ENCODE measurements around the gene PAK1IP1. TPM values are rescaled to one million over a fixed set of nuclear protein-coding genes. Genes with fewer than 3 reads are reported as not detected.

The PAK1IP1 gene
- total and polyA plus RNA-seq, 10 of the 15 experiments (the other 5 are each of a cell fraction or from before 2014, with no cell fraction given), result 26.0 to 98.5 (median 47.8) TPM

DNA sequence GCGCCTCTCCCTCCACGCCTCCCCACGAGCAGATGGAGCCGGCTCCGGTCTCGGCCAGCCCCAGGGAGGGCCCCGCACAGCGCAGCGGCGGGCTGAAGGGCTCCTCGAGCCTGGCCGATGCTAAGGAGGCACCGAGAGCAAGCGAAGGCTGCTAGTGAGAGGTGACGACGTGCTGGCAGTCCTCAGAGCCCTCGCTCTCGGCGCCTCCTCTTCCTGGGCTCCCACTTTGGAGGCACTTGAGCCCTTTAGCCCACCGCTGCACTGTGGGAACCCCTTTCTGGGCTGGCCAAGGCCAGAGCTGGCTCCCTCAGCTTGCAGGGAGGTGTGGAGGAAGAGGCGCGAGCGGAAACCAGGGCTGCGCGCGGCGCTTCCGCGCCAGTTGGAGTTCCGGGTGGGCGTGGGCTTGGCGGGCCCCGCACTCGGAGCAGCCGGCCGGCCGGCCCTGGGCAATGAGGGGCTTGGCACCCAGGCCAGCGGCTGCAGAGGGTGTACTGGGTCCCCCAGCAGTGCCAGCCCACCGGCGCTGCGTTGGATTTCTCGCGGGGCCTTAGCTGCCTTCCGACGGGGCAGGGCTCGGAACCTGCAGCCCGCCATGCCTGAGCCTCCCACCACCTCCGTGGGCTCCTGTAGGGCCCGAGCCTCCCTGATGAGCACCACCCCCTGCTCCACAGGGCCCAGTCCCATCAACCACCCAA lies 25.6 kb downstream of the PAK1IP1 start (continued):
- TF ChIP-seq POLR2AphosphoS2 (IDR thresholded peaks at IDR 0.05; ENCODE audit: low read depth, low read length), result no peak
- TF ChIP-seq RELA (IDR thresholded peaks at IDR 0.05; ENCODE audit: borderline replicate concordance, partially characterized antibody), result no peak
- no peak for TF ChIP-seq MXI1 (IDR thresholded peaks at IDR 0.05; ENCODE audit: low read depth, low read length)
- TF ChIP-seq, protein P1, sequence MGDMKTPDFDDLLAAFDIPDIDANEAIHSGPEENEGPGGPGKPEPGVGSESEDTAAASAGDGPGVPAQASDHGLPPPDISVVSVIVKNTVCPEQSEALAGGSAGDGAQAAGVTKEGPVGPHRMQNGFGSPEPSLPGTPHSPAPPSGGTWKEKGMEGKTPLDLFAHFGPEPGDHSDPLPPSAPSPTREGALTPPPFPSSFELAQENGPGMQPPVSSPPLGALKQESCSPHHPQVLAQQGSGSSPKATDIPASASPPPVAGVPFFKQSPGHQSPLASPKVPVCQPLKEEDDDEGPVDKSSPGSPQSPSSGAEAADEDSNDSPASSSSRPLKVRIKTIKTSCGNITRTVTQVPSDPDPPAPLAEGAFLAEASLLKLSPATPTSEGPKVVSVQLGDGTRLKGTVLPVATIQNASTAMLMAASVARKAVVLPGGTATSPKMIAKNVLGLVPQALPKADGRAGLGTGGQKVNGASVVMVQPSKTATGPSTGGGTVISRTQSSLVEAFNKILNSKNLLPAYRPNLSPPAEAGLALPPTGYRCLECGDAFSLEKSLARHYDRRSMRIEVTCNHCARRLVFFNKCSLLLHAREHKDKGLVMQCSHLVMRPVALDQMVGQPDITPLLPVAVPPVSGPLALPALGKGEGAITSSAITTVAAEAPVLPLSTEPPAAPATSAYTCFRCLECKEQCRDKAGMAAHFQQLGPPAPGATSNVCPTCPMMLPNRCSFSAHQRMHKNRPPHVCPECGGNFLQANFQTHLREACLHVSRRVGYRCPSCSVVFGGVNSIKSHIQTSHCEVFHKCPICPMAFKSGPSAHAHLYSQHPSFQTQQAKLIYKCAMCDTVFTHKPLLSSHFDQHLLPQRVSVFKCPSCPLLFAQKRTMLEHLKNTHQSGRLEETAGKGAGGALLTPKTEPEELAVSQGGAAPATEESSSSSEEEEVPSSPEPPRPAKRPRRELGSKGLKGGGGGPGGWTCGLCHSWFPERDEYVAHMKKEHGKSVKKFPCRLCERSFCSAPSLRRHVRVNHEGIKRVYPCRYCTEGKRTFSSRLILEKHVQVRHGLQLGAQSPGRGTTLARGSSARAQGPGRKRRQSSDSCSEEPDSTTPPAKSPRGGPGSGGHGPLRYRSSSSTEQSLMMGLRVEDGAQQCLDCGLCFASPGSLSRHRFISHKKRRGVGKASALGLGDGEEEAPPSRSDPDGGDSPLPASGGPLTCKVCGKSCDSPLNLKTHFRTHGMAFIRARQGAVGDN (IDR thresholded peaks at IDR 0.05), result peak; percentile 61; the same call in 1 of the 2 replicates
- TF ChIP-seq EGR1 (IDR thresholded peaks at IDR 0.05; ENCODE audit: borderline replicate concordance in 1 of 2, low read depth in 2 of 2, low read length in 2 of 2), result peak in 1 of 2 experiments; percentile 47; a peak in 1 of 3 replicates
- TF ChIP-seq ZBED1 (IDR thresholded peaks at IDR 0.05; ENCODE audit: borderline replicate concordance), result no peak
- no peak for TF ChIP-seq ASH2L (IDR thresholded peaks at IDR 0.05; ENCODE audit: borderline replicate concordance, low read depth)
- TF ChIP-seq ZNF384 (IDR thresholded peaks at IDR 0.05; ENCODE audit: borderline replicate concordance, low read depth, low read length), result no peak
- TF ChIP-seq, protein P2, sequence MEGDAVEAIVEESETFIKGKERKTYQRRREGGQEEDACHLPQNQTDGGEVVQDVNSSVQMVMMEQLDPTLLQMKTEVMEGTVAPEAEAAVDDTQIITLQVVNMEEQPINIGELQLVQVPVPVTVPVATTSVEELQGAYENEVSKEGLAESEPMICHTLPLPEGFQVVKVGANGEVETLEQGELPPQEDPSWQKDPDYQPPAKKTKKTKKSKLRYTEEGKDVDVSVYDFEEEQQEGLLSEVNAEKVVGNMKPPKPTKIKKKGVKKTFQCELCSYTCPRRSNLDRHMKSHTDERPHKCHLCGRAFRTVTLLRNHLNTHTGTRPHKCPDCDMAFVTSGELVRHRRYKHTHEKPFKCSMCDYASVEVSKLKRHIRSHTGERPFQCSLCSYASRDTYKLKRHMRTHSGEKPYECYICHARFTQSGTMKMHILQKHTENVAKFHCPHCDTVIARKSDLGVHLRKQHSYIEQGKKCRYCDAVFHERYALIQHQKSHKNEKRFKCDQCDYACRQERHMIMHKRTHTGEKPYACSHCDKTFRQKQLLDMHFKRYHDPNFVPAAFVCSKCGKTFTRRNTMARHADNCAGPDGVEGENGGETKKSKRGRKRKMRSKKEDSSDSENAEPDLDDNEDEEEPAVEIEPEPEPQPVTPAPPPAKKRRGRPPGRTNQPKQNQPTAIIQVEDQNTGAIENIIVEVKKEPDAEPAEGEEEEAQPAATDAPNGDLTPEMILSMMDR (IDR thresholded peaks at IDR 0.05 in 2 of 3, conservative IDR thresholded peaks at IDR 0.05 in 1 of 3; ENCODE audit: control insufficient read depth in 2 of 3, extremely low read depth in 1 of 3, insufficient read depth in 1 of 3, low read depth in 3 of 3, low read length in 3 of 3), result no peak
- no peak for TF ChIP-seq SREBF1 (IDR thresholded peaks at IDR 0.05; ENCODE audit: low read length)
- TF ChIP-seq BHLHE40 (IDR thresholded peaks at IDR 0.05; ENCODE audit: borderline replicate concordance in 1 of 2, low read depth in 2 of 2, low read length in 1 of 2), result 0 out of 4 replicates have a peak, but pooled peaks of 1 of the 2 experiments have one; percentile 4
- TF ChIP-seq, protein P3, sequence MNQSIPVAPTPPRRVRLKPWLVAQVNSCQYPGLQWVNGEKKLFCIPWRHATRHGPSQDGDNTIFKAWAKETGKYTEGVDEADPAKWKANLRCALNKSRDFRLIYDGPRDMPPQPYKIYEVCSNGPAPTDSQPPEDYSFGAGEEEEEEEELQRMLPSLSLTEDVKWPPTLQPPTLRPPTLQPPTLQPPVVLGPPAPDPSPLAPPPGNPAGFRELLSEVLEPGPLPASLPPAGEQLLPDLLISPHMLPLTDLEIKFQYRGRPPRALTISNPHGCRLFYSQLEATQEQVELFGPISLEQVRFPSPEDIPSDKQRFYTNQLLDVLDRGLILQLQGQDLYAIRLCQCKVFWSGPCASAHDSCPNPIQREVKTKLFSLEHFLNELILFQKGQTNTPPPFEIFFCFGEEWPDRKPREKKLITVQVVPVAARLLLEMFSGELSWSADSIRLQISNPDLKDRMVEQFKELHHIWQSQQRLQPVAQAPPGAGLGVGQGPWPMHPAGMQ (IDR thresholded peaks at IDR 0.05; ENCODE audit: borderline replicate concordance), result no peak
- TF ChIP-seq ZNF24 (IDR thresholded peaks at IDR 0.05), result no peak
- 0 out of 4 replicates have a peak, but pooled peaks of 1 of the 2 experiments have one; percentile 11 for TF ChIP-seq ETV6 (conservative IDR thresholded peaks at IDR 0.05 in 1 of 2, IDR thresholded peaks at IDR 0.05 in 1 of 2; ENCODE audit: borderline replicate concordance in 1 of 2, low read depth in 1 of 2)
- no peak for TF ChIP-seq TCF3 (IDR thresholded peaks at IDR 0.05; ENCODE audit: borderline replicate concordance, insufficient read depth, low read depth, low read length)
- TF ChIP-seq HCFC1 (IDR thresholded peaks at IDR 0.05; ENCODE audit: low read length), result no peak
- TF ChIP-seq, protein P4, sequence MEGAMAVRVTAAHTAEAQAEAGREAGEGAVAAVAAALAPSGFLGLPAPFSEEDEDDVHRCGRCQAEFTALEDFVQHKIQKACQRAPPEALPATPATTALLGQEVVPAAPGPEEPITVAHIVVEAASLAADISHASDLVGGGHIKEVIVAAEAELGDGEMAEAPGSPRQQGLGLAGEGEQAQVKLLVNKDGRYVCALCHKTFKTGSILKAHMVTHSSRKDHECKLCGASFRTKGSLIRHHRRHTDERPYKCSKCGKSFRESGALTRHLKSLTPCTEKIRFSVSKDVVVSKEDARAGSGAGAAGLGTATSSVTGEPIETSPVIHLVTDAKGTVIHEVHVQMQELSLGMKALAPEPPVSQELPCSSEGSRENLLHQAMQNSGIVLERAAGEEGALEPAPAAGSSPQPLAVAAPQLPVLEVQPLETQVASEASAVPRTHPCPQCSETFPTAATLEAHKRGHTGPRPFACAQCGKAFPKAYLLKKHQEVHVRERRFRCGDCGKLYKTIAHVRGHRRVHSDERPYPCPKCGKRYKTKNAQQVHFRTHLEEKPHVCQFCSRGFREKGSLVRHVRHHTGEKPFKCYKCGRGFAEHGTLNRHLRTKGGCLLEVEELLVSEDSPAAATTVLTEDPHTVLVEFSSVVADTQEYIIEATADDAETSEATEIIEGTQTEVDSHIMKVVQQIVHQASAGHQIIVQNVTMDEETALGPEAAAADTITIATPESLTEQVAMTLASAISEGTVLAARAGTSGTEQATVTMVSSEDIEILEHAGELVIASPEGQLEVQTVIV (IDR thresholded peaks at IDR 0.05; ENCODE audit: borderline replicate concordance, partially characterized antibody), result no peak

Data from GM12878 (cell line).